Calu3 (cell line): Measurements from ENCODE around the gene DBX1. TPM values are rescaled to one million over a fixed set of nuclear protein-coding genes. Genes with fewer than 3 reads are reported as not detected.
"Not testable (repeated sequence)": the region's sequence is repeated elsewhere in the genome, so short reads cannot be mapped to it uniquely, and the experiment has no call there.

ENCODE experiments used
- BruUV-seq: library from RNA; stranded (reverse); fragments of 400-500 nt; replicated peaks from 2 replicates; lab custom pipeline; 2021; lab: Mats Ljungman, UMichigan
- CTCF ChIA-PET: fragments of 300-600 bp; sonication (Branson Sonifier 250); formaldehyde crosslinking; loops from one replicate; lab custom pipeline; 2022; ENCODE audit warnings: antibody characterized with exemption; lab: Charles Lee
- DNase-seq: peaks from one replicate; pipeline ENCODE4 v3.0.0; 2022
- H3K27ac Mint-ChIP-seq: one replicate; pipeline ENCODE4 v1.8.0; 2022; ENCODE audit warnings: mixed read lengths; ENCODE audit not compliant: unreplicated experiment
- H3K27me3 Mint-ChIP-seq: one replicate; pipeline ENCODE4 v1.8.0; 2022; ENCODE audit warnings: mixed read lengths; ENCODE audit not compliant: unreplicated experiment
- H3K36me3 Mint-ChIP-seq: one replicate; pipeline ENCODE4 v1.8.0; 2022; ENCODE audit warnings: mild to moderate bottlenecking, moderate library complexity, mixed read lengths; ENCODE audit not compliant: insufficient read depth, unreplicated experiment
- H3K4me1 Mint-ChIP-seq: one replicate; pipeline ENCODE4 v1.8.0; 2022; ENCODE audit warnings: mild to moderate bottlenecking, low read depth, mixed read lengths; ENCODE audit not compliant: unreplicated experiment
- H3K4me3 Mint-ChIP-seq: one replicate; pipeline ENCODE4 v1.8.0; 2022; ENCODE audit warnings: mild to moderate bottlenecking, low read depth, moderate library complexity, mixed read lengths; ENCODE audit not compliant: unreplicated experiment
- H3K9me3 Mint-ChIP-seq: one replicate; pipeline ENCODE4 v1.8.0; 2022; ENCODE audit warnings: low read depth, mixed read lengths; ENCODE audit not compliant: unreplicated experiment
- intact Hi-C: fragments of 100-400 bp; cut with micrococcal nuclease; formaldehyde crosslinking; loops from one replicate; pipeline ENCODE4 v1.10.0; 2022; ENCODE audit not compliant: unreplicated experiment
- total RNA-seq: library from RNA; stranded (reverse); gene quantifications from 2 replicates; pipeline ENCODE4 v1.2.3, GENCODE V29; 2022
- TF ChIP-seq, protein P1 (sequence below): fragments of 200-600 bp; IDR thresholded peaks from one replicate; pipeline ENCODE4 v1.8.0; 2022; ENCODE audit warnings: antibody characterized with exemption; ENCODE audit not compliant: unreplicated experiment

DBX1 gene
- total RNA-seq, 1 experiment from 2014 or later: not detected

DNA sequence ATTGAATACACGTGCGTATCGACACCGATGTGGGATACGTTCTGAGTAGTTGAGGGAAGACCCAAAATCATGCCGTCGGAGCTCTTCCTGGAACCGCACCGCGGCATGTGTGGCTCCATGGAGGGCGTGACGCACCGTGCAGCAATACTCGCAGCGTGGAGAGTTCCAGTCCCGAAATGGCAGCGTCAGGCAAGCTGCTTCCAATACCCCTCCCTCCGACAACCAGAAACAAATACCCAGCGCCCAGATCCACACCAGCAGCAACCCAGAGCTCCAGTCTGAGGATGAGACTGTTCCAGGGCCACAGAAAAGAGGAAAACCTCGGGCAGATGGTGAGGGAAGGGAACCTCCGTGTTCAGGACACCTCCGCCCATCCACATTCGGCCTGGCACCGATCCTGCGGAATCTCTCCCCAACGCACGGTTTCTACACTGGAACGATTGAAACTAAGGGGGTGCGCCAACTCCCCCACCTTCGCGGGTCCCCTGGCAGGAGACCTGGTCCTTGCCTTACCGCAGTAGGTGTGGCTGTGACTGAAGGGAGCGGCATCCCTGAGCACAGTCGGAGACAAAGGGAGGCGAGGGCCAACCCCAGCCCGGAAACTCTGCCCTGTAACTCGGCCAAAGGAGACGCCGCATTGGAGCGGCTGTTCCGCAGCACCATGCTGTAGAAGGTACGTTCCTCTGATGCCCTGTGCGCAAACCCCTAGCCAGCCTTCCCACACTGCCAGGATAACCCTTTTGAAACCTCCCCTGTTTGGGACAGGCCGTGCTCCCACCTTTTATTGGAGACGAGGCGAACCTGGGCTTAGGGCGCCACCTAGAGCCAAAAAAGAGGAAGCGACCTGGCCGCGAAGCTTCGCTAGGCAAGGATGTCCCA is 28.2 kb downstream of the DBX1 start:
- TF ChIP-seq, protein P1, sequence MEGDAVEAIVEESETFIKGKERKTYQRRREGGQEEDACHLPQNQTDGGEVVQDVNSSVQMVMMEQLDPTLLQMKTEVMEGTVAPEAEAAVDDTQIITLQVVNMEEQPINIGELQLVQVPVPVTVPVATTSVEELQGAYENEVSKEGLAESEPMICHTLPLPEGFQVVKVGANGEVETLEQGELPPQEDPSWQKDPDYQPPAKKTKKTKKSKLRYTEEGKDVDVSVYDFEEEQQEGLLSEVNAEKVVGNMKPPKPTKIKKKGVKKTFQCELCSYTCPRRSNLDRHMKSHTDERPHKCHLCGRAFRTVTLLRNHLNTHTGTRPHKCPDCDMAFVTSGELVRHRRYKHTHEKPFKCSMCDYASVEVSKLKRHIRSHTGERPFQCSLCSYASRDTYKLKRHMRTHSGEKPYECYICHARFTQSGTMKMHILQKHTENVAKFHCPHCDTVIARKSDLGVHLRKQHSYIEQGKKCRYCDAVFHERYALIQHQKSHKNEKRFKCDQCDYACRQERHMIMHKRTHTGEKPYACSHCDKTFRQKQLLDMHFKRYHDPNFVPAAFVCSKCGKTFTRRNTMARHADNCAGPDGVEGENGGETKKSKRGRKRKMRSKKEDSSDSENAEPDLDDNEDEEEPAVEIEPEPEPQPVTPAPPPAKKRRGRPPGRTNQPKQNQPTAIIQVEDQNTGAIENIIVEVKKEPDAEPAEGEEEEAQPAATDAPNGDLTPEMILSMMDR: peak; percentile 89
- Mint-ChIP-seq H3K27ac (no peak overlapping the region), H3K4me3 (peak overlapping the region; percentile 62)

DNA sequence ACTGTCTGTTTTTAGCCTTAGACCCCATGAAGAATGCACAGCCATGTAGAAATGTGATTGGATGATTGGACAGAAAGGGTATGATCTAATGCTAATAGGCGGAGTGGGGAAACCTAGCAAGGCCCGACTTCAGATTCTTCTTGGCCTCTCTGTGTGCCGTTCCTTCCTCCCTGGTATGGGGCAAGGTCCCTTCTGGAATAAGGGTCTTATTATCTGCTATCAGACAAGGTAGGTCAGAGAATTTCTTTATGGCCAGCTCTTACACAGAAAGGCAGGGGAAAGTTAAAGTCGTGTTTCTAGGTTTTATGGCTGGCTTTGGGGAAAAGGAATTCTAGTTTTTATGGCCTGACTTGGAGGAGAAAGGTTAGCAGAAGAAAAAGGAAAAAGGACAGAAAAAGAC is 30.6 kb downstream of the DBX1 start:
- Mint-ChIP-seq H3K4me1 (peaks cover 9% of the 10 kb centered on the region), H3K36me3 (no peaks in the 10 kb centered on the region), H3K27ac (no peak overlapping the region), H3K27me3 (peaks cover 19% of the 10 kb centered on the region), H3K9me3 (no peaks in the 10 kb centered on the region), H3K4me3 (no peak overlapping the region)
- TF ChIP-seq, protein P1: no peak
- no peak for DNase-seq
- CTCF ChIA-PET: interaction anchor here (1.6 to 2.0 kb wide), 2 partner anchors 107 to 225 kb away, joined by 3 to 30 read pairs; no protein-coding TSS in a partner anchor
- BruUV-seq: no TSS peak
- intact Hi-C loops: loop anchor here (5.0 to 10.0 kb wide), 5 partner anchors 208 to 885 kb away; partner anchors contain the start of gene E2F8

More for the DNA sequence above, 28.2 kb downstream of the DBX1 start:
- no peaks in the 10 kb centered on the region for H3K9me3 Mint-ChIP-seq
- CTCF ChIA-PET: interaction anchor here (0.6 to 3.1 kb wide), 14 partner anchors 10 to 229 kb away, joined by 3 to 22 read pairs (median 4); no protein-coding TSS in a partner anchor
- BruUV-seq: no TSS peak
- no peaks in the 10 kb centered on the region for H3K36me3 Mint-ChIP-seq
- DNase-seq: peak; percentile 68
- H3K4me1 Mint-ChIP-seq: peaks cover 9% of the 10 kb centered on the region
- intact Hi-C loops: loop anchor here (1.0 to 10.0 kb wide), 4 partner anchors 181 to 387 kb away; no protein-coding TSS in a partner anchor
- peaks cover 19% of the 10 kb centered on the region for H3K27me3 Mint-ChIP-seq

DNA sequence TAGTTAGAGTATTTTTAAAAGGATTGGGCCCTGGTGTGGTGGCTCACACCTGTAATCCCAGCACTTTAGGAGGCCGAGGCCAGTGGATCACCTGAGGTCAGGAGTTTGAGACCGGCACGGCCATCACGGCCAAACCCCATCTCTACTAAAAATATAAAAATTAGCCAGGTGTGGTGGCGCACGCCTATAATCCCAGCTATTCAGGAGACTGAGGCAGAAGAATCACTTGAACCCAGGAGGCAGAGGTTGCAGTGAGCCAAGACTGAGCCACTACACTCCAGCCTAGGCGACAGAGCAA is 31.8 kb downstream of the DBX1 start:
- CTCF ChIA-PET: interaction anchor here (0.7 to 2.1 kb wide), 12 partner anchors 11 to 481 kb away, joined by 3 to 30 read pairs (median 5); no protein-coding TSS in a partner anchor
- not testable (repeated sequence) for H3K4me1 Mint-ChIP-seq, H3K27me3 Mint-ChIP-seq

DNA sequence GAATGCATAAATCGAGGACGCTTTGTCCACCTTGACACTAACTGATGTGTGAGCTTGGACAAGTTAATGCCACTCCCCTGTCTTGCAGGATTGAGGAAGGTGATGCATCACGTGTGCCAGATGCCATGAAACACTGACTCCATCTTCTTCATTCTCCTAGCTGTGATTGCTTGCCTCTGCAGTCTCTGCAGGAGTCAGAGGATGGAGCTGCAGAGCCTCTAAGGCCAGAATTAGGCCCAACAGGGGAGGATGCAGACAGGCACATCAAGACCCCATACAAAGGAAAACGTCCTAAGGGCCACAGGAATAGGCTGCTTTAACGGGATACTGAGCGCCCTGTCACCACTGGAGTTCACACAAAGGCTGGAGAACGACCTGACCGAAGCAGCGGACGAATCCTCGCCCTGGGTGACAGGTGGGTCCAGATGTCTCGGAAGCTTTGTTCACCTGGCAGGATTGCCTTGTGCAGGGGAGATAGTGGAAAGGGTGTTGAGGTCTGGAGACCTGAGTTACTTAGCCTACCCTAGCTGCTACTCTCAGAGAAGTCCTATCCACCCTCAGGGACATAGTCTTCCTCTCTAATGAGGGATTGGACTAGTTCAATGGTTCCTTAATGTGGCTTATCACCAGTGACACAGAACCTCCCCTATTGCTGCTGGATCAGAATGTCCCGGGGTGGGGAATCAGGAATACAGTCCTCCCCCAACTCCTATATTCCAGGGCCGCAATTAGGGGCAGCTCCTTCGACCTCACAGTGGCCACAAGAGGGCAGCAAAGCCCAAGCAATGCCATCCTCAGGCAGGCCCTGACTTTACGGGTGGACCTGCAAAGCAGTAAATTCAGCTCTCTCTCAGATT is 32.4 kb downstream of the DBX1 start:
- peak; percentile 86 for DNase-seq
- H3K36me3 Mint-ChIP-seq: no peaks in the 10 kb centered on the region
- no peaks in the 10 kb centered on the region for H3K9me3 Mint-ChIP-seq
- H3K4me1 Mint-ChIP-seq: peaks cover 9% of the 10 kb centered on the region
- no peak overlapping the region for H3K27ac Mint-ChIP-seq
- CTCF ChIA-PET: interaction anchor here (0.7 to 2.1 kb wide), 13 partner anchors 9 to 482 kb away, joined by 3 to 30 read pairs (median 5); no protein-coding TSS in a partner anchor
- intact Hi-C loops: loop anchor here (1.0 to 10.0 kb wide), 5 partner anchors 209 to 883 kb away; partner anchors contain the start of gene E2F8
- TF ChIP-seq, protein P1: peak; percentile 87
- H3K27me3 Mint-ChIP-seq: peaks cover 2% of the 10 kb centered on the region
- H3K4me3 Mint-ChIP-seq: no peak overlapping the region
- no TSS peak for BruUV-seq

More for the DNA sequence above, 31.8 kb downstream of the DBX1 start:
- H3K27ac Mint-ChIP-seq, DNase-seq, BruUV-seq, H3K4me3 Mint-ChIP-seq, H3K9me3 Mint-ChIP-seq, H3K36me3 Mint-ChIP-seq: not testable (repeated sequence)
- intact Hi-C loops: loop anchor here (1.0 to 10.0 kb wide), 5 partner anchors 209 to 884 kb away; partner anchors contain the start of gene E2F8
